HepG2 (cell line): ENCODE results near the gene GLDC. TPM values are rescaled to one million over a fixed set of nuclear protein-coding genes. Genes with fewer than 3 reads are reported as not detected.

Experiments used
- ARNTL ChIP-seq: sonication (generic); formaldehyde crosslinking; IDR thresholded peaks from 2 replicates; pipeline ENCODE4 v1.4.0; 2020; ENCODE audit warnings: mild to moderate bottlenecking, missing genetic modification reagents
- ATRX ChIP-seq: sonication (generic); formaldehyde crosslinking; IDR thresholded peaks from 2 replicates; pipeline ENCODE4 v1.4.0; 2020; ENCODE audit warnings: missing genetic modification reagents, borderline replicate concordance
- BHLHE40 ChIP-seq: IDR thresholded peaks from 2 replicates; pipeline ENCODE4 v1.6.1; 2011; ENCODE audit warnings: low read length, improper control_type of control experiment
- CAMTA2 ChIP-seq: sonication (generic); formaldehyde crosslinking; IDR thresholded peaks from 2 replicates; pipeline ENCODE4 v1.4.0; 2020; ENCODE audit warnings: mild to moderate bottlenecking, missing genetic modification reagents, borderline replicate concordance
- DZIP1 ChIP-seq: sonication (generic); formaldehyde crosslinking; IDR thresholded peaks from 2 replicates; pipeline ENCODE4 v1.5.0; 2020; ENCODE audit warnings: mild to moderate bottlenecking, missing genetic modification reagents
- ELF3 ChIP-seq: IDR thresholded peaks from 2 replicates; pipeline ENCODE4 v1.6.1; 2016; ENCODE audit warnings: missing genetic modification reagents, missing compliant biosample characterization
- ERF ChIP-seq: IDR thresholded peaks from 2 replicates; pipeline ENCODE4 v1.6.1; 2018; ENCODE audit warnings: missing biosample characterization, missing genetic modification reagents
- FOXJ3 ChIP-seq: sonication (generic); formaldehyde crosslinking; IDR thresholded peaks from 2 replicates; pipeline ENCODE4 v1.4.0; 2020; ENCODE audit warnings: missing genetic modification reagents, mild to moderate bottlenecking, borderline replicate concordance
- GLMP ChIP-seq: sonication (generic); formaldehyde crosslinking; IDR thresholded peaks from 2 replicates; pipeline ENCODE4 v1.9.0; 2021; ENCODE audit warnings: missing genetic modification reagents, mild to moderate bottlenecking, borderline replicate concordance
- MATR3 ChIP-seq: sonication (generic); formaldehyde crosslinking; IDR thresholded peaks from 2 replicates; pipeline ENCODE4 v1.4.0; 2020; ENCODE audit warnings: missing genetic modification reagents
- MBNL3 ChIP-seq: fragments of 250-450 bp; sonication (Bioruptor Pico); conservative IDR thresholded peaks from 2 replicates; pipeline ENCODE4 v1.8.0; 2022; ENCODE audit warnings: mild to moderate bottlenecking, inconsistent platforms
- MXD3 ChIP-seq: IDR thresholded peaks from 2 replicates; pipeline ENCODE4 v1.6.1; 2016; ENCODE audit warnings: mild to moderate bottlenecking, missing biosample characterization, missing genetic modification reagents
- NFE2L1 ChIP-seq: sonication (generic); formaldehyde crosslinking; IDR thresholded peaks from 2 replicates; pipeline ENCODE4 v1.4.0; 2020; ENCODE audit warnings: missing genetic modification reagents, mild to moderate bottlenecking, borderline replicate concordance
- PLRG1 ChIP-seq: fragments of 450-650 bp; conservative IDR thresholded peaks from 2 replicates; pipeline ENCODE4 v1.6.1; 2016
- TFDP1 ChIP-seq: IDR thresholded peaks from 2 replicates; pipeline ENCODE4 v1.6.1; 2016; ENCODE audit warnings: missing compliant biosample characterization, missing genetic modification reagents, borderline replicate concordance
- U2AF1 ChIP-seq: fragments of 200-400 bp; formaldehyde crosslinking; optimal IDR thresholded peaks from 2 replicates; pipeline ENCODE3; 2017; ENCODE audit warnings: mild to moderate bottlenecking, low read depth, low read length
- ZFP36L2 ChIP-seq: sonication (generic); formaldehyde crosslinking; IDR thresholded peaks from 2 replicates; pipeline ENCODE4 v1.4.0; 2020; ENCODE audit warnings: missing genetic modification reagents
- ZFP90 ChIP-seq: sonication (generic); formaldehyde crosslinking; IDR thresholded peaks from 2 replicates; pipeline ENCODE4 v1.8.0; 2022; ENCODE audit warnings: missing genetic modification reagents, mild to moderate bottlenecking, inconsistent platforms, borderline replicate concordance
- ZHX1 ChIP-seq: sonication (generic); formaldehyde crosslinking; IDR thresholded peaks from 2 replicates; pipeline ENCODE4 v1.8.1; 2022; ENCODE audit warnings: low read depth, mild to moderate bottlenecking, missing genetic modification reagents
- ZNF619 ChIP-seq: sonication (generic); formaldehyde crosslinking; IDR thresholded peaks from 2 replicates; pipeline ENCODE4 v1.4.0; 2020; ENCODE audit warnings: mild to moderate bottlenecking, missing genetic modification reagents
- polyA plus RNA-seq, 8 experiments: library from polyadenylated mRNA; depleted of rRNA in 3 of 8; stranded (reverse) in 7 of 8; unstranded in 1 of 8; fragments of >200 nt; fragmentation: Illumina TruSeq in 4 of 8; extraction: Trizol in 4 of 8; gene quantifications; 2 replicates each; pipeline versions ENCODE4 v1.2.1 to v1.2.3, GENCODE V29; 2011 to 2016; ENCODE audit warnings: low read depth in 4 of 8, missing spikeins in 1 of 8, mixed read lengths in 1 of 8; ENCODE audit not compliant: insufficient read depth in 1 of 8
- total RNA-seq, 5 experiments: library from RNA; depleted of rRNA; stranded (reverse); fragments of >200 nt; fragmentation: Illumina TruSeq; extraction: Trizol; gene quantifications; 2 replicates each; pipeline ENCODE4 v1.2.3, GENCODE V29; 2016; ENCODE audit warnings: low read depth in 1 of 5

Gene GLDC
- total and polyA plus RNA-seq, 2 of the 13 experiments (the other 11 are each of a cell fraction or from before 2014, with no cell fraction given): 59.3 to 115 TPM

- TF ChIP-seq MATR3 (CRISPR knock-in tag): no peak
- TF ChIP-seq ZNF619 (CRISPR knock-in tag): no peak
- no peak for TF ChIP-seq U2AF1
- peak; percentile 40; the same call in 1 of the 2 replicates for TF ChIP-seq ARNTL
- peak; percentile 89 for TF ChIP-seq ZFP90
- TF ChIP-seq FOXJ3 (CRISPR knock-in tag): no peak
- no peak for TF ChIP-seq MBNL3
- no peak for TF ChIP-seq NFE2L1 (CRISPR knock-in tag)
- no peak for TF ChIP-seq GLMP (CRISPR knock-in tag)
- no peak for TF ChIP-seq DZIP1 (CRISPR knock-in tag)
- TF ChIP-seq TFDP1 (CRISPR knock-in tag): peak; percentile 34; the same call in 1 of the 2 replicates
- TF ChIP-seq BHLHE40: peak; percentile 75
- TF ChIP-seq ERF (CRISPR knock-in tag): peak; percentile 74
- peak; percentile 41 for TF ChIP-seq ELF3 (CRISPR knock-in tag)
- TF ChIP-seq PLRG1: no peak
- 0 out of 2 replicates have a peak, but pooled peaks have one; percentile 65 for TF ChIP-seq ZHX1 (CRISPR knock-in tag)
- no peak for TF ChIP-seq ATRX (CRISPR knock-in tag)
- no peak for TF ChIP-seq MXD3 (CRISPR knock-in tag)
- TF ChIP-seq ZFP36L2 (CRISPR knock-in tag): 0 out of 2 replicates have a peak, but pooled peaks have one; percentile 52
- TF ChIP-seq CAMTA2 (CRISPR knock-in tag): no peak; the same call in 1 of the 2 replicates
Observed at GRCh38 chr9:6645355-6646292, at the start of gene GLDC (continued).
